ENCODE data around the gene FGF14.
A peak's percentile ranks its signal among the peaks of the same experiment; 100 is the strongest.

Gene FGF14

GRCh38 chr13:101967216-101967615, 434.6 kb downstream of the FGF14 start:
- no peak for DNase-seq

DNA sequence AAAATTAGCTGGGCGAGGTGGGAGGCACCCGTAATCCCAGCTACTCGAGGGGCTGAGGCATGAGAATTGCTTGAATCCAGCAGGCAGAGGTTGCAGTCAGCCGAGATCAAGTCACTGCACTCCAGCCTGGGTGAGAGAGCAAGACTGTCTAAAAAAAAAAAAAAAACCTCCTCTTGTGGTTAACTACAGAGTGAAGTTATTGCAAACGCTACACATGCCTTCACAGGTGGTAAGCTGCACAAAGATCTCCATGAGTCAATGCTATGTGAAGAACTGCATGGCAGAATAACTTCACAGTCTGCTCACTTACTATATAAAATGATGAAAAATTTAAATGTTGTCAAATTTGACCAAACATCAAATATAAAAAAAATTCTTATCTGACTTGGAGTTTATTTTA, 436.8 kb downstream of the FGF14 start:
- DNase-seq: no peak

- no peak for DNase-seq
These were observed 442.8 kb downstream of the FGF14 start for GRCh38 chr13:101959016-101959415.

DNA sequence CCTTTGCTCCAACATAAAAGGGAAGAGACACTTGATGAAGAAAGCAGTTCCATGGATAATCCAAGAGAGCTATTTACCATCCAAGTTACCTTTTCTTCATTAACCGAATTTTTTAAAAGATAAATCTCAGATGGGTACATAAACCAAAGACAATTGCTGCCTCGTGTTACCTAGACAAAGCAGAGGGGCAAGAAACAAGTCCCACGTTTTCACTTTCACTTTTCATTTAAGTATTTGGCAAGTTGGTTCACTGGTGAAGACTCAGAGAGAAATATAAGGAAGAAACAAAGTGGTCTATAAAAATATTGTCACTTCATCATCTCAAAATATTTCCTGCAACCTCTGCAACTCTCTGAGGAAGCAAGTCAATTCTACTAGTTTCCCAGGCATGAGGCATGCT, 446.1 kb downstream of the FGF14 start:
- DNase-seq: no peak

DNA sequence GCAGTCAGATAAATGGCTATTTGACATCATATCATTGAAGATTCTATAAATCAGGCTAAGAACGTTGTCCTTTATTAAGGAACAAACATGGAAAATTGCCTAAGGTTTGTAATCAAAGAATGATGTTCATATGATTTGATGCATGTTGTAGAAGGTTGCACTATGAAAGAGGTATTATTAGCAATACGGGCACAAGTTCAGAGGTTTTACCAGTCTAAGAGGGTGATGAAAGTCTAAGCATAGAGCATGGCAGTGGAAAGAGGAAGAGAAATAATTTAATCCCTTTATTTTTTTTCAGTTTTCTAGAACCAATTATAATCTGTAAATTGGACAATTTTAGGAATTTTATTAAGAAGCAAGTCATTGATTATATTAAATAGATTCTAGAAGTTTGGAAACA, 450.7 kb downstream of the FGF14 start:
- DNase-seq: no peak

DNA sequence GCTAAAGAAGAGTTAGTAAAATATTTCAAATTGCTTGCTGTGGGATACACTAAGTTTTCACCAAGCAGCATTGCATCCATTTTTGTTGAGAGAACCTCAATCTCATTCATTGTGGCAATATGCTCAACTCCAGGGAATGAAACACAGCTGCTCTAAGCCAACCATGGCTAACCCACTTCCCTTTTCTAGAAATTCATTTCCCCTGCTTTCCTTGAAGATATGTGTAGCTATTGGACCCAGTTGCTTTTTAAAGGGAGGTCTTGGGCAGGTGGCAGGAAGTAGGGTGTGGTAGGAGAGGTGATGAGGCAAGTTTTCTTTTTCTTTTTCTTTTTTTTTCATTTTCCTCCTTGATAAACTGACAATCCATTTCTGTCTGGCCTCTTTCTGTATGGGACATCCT, 452.2 kb downstream of the FGF14 start:
- no peak for DNase-seq

DNA sequence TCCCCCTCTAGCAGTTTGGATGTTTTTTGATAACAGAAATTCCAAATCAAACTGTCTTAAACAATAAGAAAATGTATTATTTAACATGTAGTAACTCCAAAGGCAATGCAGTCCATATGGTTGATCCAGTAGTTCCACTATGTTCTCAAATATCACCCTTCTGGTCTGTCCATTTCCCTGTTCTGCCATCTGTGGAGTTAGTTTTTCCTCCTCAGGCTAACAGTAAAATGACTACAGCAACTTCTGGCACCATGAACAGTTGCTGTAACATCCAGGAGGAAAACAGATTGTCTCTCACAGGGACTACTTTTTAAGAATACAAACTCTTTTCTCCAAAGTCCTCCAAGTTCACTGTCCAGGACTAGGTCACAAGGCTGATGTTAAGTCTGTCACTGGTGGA, 455.4 kb downstream of the FGF14 start:
- DNase-seq: no peak

GRCh38 chr13:101945435-101945834, 456.4 kb downstream of the FGF14 start:
- DNase-seq: peak; percentile 50

- no peak for DNase-seq
These were observed 457.3 kb downstream of the FGF14 start for GRCh38 chr13:101944521-101944920.

GRCh38 chr13:101942535-101943157, 459.2 kb downstream of the FGF14 start:
- DNase-seq: peak; percentile 86

GRCh38 chr13:101942038-101942437, 459.8 kb downstream of the FGF14 start:
- DNase-seq: peak; percentile 92

GRCh38 chr13:101941095-101941783, 460.6 kb downstream of the FGF14 start:
- peak; percentile 50 for DNase-seq

DNA sequence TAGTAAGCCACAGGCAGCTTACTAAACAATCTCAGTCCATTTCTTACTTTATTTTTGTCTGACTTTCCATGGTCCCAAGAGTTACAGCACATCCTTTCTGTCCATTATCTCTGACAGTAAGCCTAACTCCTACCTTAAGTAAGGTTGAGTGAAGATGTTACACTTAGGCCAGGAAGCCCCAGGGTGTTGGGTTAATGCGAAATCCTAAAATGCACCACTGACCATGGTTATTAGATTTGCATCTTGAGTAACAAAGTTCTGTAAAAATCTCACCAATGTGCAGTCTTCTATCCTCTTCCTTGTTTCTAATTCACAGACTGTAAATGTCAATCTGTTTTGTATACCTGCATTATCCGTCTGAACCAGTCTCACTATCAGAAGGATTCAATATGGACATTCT, 462.5 kb downstream of the FGF14 start:
- DNase-seq: no peak

GRCh38 chr13:101935828-101936227, 466.0 kb downstream of the FGF14 start:
- DNase-seq: no peak

- DNase-seq: no peak
These were observed 470.7 kb downstream of the FGF14 start for GRCh38 chr13:101931186-101931585.

DNA sequence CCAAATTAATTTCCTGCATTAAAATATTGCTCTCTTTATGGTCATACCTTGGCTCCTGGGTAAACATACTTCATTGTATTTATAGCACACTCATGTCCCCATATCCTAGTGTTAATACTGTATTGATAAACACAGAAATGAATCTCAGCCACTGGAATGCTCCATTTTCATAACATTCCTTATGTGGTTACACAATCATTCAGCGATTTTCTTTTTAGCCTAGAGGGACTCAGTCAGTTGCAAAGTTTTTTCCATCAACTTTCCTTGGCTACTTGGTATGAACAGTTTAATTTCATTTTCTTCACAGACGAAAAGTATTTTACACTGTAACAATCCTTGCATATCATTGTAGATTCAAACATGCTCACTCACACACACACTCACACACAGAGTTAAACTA, 471.5 kb downstream of the FGF14 start:
- no peak for DNase-seq

GRCh38 chr13:101925731-101926130, 476.1 kb downstream of the FGF14 start:
- DNase-seq: peak; percentile 85

DNA sequence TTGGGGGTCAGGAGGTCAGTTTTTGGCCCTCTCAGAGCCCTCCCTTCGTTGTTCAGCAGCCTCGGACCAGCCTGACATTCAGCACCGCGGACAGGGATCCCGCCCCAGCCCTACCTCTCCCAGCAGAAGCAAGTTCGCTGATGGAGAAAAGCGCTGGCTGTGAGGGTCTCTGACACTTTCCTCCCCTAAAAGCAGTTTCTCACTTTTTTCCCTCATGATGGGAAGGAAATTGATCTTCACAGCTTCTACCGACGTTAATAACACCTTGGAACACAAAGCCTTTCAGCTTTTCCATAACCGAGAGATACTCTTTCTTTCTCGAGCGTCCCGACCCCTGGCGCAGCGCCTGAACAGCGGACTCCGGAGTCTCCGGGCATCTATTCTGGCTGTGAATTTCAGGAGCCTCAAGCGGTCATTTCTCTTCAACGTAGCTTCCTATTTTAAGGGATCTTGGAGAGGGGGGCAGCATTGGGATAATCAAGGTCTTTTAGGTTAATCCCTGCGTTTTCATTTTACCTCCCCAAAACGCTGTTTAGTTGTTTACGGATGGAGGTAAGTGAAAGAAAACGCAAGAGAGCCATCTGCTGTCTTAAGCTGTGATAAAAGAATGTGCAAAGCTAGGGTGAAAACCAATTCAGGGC, 482.2 kb downstream of the FGF14 start:
- peak; percentile 64 for DNase-seq

DNA sequence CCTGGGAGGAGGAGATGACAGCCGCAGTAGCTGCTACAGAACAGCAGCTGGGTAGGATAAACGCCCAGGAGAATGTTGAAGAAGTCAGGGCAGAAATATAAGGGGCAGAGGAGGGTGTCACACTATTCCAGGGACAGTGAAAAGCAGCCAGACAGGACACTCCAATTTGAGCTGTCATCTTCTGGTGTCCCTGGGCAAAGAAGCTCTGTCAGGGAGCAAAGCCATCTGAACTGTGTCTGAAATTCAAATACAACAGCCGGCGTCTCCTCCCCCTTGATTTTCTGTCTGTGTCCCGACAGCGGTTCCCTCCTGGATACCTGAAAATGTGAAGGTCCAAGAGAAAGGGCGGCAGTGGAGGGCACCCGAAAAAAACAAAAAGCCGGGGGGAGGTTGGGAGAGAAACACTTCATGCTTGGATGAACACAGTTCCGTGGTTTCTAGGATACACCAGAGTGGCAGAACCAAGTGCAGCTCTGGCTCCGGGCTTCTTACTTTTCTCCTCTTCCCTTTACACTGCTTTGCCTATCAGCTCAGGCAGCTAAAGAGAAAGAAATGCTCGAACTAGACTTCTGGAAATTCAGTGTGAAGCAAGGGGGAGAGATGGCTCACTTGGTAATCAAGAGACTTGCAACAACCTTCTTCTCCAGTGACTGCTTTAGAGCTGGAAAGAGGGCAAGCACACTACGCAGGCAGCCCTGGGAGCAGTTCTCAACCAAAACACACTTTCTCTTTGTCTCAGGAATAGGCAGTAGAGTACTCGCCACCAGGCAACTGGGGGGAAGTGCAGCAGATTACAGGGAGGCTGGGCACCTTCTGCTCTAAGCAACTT, 483.8 kb downstream of the FGF14 start:
- DNase-seq: peak; percentile 95

DNA sequence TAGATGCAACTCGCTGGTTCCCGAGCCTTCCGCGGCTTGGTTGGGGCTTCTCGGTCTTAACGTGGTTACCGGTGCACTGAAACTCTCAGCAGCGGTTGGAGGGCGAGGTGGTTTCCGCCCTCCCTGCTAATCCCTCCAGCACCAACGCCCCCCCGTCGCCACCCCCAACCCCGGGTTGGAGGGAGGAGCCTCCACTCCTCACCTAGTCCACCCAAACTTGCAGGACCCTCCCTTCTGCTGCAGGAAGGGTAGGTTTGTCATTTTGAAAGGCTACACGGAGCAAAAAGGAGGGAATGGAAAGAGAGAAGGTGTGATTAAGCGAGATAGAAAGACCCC, 484.4 kb downstream of the FGF14 start:
- DNase-seq: peak; percentile 82

DNA sequence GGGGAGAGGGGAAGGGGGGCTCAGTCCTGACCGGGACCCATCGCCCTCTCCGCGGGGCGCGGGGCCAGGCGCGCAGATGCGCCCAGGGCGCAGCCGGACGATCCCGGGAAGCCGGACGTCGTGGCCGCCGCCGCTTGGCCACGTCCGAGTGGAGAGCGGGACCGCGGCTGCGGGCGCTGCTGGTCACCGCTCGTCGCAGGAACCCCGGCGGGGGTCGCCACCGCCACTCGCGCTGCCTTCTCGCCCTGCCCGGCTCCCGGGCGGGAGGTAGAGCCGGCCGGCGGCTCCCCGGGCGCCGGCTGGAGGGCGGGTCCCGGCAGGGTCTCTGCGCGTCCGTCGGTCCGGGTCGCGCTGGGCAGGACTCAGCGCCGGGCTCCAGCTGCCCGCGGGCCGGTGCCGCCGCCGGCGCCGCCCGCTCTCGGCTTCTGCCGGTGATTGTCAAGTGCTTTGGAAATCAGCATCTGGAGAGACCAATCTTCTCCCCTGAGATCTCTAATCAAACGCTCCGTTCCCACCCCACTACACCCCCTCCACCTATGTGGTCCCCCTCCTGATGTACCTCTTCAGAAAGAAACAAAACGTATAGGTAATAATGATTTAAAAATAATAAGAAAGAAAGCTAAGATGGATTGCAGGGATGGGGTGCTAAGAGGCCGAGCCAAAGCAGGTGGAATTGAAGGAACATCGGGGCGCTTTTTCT, 484.9 kb downstream of the FGF14 start:
- peak; percentile 54 for DNase-seq

GRCh38 chr13:101916108-101916774, 485.6 kb downstream of the FGF14 start:
- DNase-seq: peak; percentile 86

Measured in NCI-H82 (cell line).